ENCODE measurements around the gene NCOR2.

GRCh38 chr12:124543590-124544310, 23.7 kb downstream of the NCOR2 start:
- no peak for TF ChIP-seq CTCF (IDR thresholded peaks at IDR 0.05)
- TF ChIP-seq POLR2A (IDR thresholded peaks at IDR 0.05): no peak
- TF ChIP-seq EP300 (IDR thresholded peaks at IDR 0.05): no peak

All from suprapubic skin (tissue), 3 donors.